ENCODE results near the gene NDUFB7.
"Not testable (repeated sequence)": the region's sequence is repeated elsewhere in the genome, so short reads cannot be mapped to it uniquely, and the experiment has no call there.

The NDUFB7 gene

GRCh38 chr19:14599548-14600147, 27.8 kb upstream of the NDUFB7 start:
- Histone ChIP-seq H3K4me3 (ENCODE audit: low read depth, low read length) (no peak overlapping the region), H3K27me3 (ENCODE audit: insufficient read depth, low read length) (no peaks in the 10 kb centered on the region), H3K36me3 (ENCODE audit: insufficient read depth, low read length) (no peaks in the 10 kb centered on the region), H3K27ac (ENCODE audit: low read depth, low read length) (no peak overlapping the region), H3K4me1 (ENCODE audit: control insufficient read depth, insufficient read depth, low read length, unreplicated experiment) (no peaks in the 10 kb centered on the region), H2AFZ (ENCODE audit: low read length, unreplicated experiment) (no peak overlapping the region), H3K79me2 (ENCODE audit: control insufficient read depth, insufficient read depth, low read length, unreplicated experiment) (no peaks in the 10 kb centered on the region)

- no peaks in the 10 kb centered on the region for H3K27me3 ChIP-seq (ENCODE audit: insufficient read depth, low read length)
- no peaks in the 10 kb centered on the region for H3K36me3 ChIP-seq (ENCODE audit: insufficient read depth, low read length)
- H3K27ac ChIP-seq (ENCODE audit: low read depth, low read length) = no peak overlapping the region
Observed at GRCh38 chr19:14595558-14595957, 23.7 kb upstream of the NDUFB7 start.

GRCh38 chr19:14589433-14589832, 17.6 kb upstream of the NDUFB7 start:
- not testable (repeated sequence) for H3K79me2 ChIP-seq (ENCODE audit: control insufficient read depth, insufficient read depth, low read length, unreplicated experiment); H3K4me1 ChIP-seq (ENCODE audit: control insufficient read depth, insufficient read depth, low read length, unreplicated experiment); H3K27me3 ChIP-seq (ENCODE audit: insufficient read depth, low read length); H2AFZ ChIP-seq (ENCODE audit: low read length, unreplicated experiment); H3K4me3 ChIP-seq (ENCODE audit: low read depth, low read length); H3K27ac ChIP-seq (ENCODE audit: low read depth, low read length); H3K36me3 ChIP-seq (ENCODE audit: insufficient read depth, low read length)

More at GRCh38 chr19:14595558-14595957, 23.7 kb upstream of the NDUFB7 start:
- no peaks in the 10 kb centered on the region for H3K79me2 ChIP-seq (ENCODE audit: control insufficient read depth, insufficient read depth, low read length, unreplicated experiment)
- no peak overlapping the region for H2AFZ ChIP-seq (ENCODE audit: low read length, unreplicated experiment)
- H3K4me1 ChIP-seq (ENCODE audit: control insufficient read depth, insufficient read depth, low read length, unreplicated experiment) = no peaks in the 10 kb centered on the region
- no peak overlapping the region for H3K4me3 ChIP-seq (ENCODE audit: low read depth, low read length)

GRCh38 chr19:14585187-14585586, 13.3 kb upstream of the NDUFB7 start:
- not testable (repeated sequence) for H2AFZ ChIP-seq (ENCODE audit: low read length, unreplicated experiment); H3K79me2 ChIP-seq (ENCODE audit: control insufficient read depth, insufficient read depth, low read length, unreplicated experiment); H3K27me3 ChIP-seq (ENCODE audit: insufficient read depth, low read length); H3K36me3 ChIP-seq (ENCODE audit: insufficient read depth, low read length); H3K4me3 ChIP-seq (ENCODE audit: low read depth, low read length); H3K4me1 ChIP-seq (ENCODE audit: control insufficient read depth, insufficient read depth, low read length, unreplicated experiment); H3K27ac ChIP-seq (ENCODE audit: low read depth, low read length)

GRCh38 chr19:14584372-14584771, 12.5 kb upstream of the NDUFB7 start:
- H3K27ac ChIP-seq (ENCODE audit: low read depth, low read length); H2AFZ ChIP-seq (ENCODE audit: low read length, unreplicated experiment); H3K4me3 ChIP-seq (ENCODE audit: low read depth, low read length); H3K79me2 ChIP-seq (ENCODE audit: control insufficient read depth, insufficient read depth, low read length, unreplicated experiment); H3K27me3 ChIP-seq (ENCODE audit: insufficient read depth, low read length); H3K36me3 ChIP-seq (ENCODE audit: insufficient read depth, low read length); H3K4me1 ChIP-seq (ENCODE audit: control insufficient read depth, insufficient read depth, low read length, unreplicated experiment): not testable (repeated sequence)

- no peak within 1 kb of the TSS for H3K27ac ChIP-seq (ENCODE audit: low read depth, low read length)
Observed at GRCh38 chr19:14582894-14583340, 11.1 kb upstream of the NDUFB7 start, which contains the start of gene CLEC17A. TSS of gene CLEC17A (plus strand) at chr19:14583084. CDS start at chr19:14583161, 77 bp downstream.

GRCh38 chr19:14580623-14581237, 8.9 kb upstream of the NDUFB7 start:
- Histone ChIP-seq H3K4me3 (ENCODE audit: low read depth, low read length) (no peak overlapping the region), H3K27ac (ENCODE audit: low read depth, low read length) (no peak overlapping the region), H3K36me3 (ENCODE audit: insufficient read depth, low read length) (no peaks in the 10 kb centered on the region), H3K4me1 (ENCODE audit: control insufficient read depth, insufficient read depth, low read length, unreplicated experiment) (no peaks in the 10 kb centered on the region), H3K27me3 (ENCODE audit: insufficient read depth, low read length) (no peaks in the 10 kb centered on the region), H3K79me2 (ENCODE audit: control insufficient read depth, insufficient read depth, low read length, unreplicated experiment) (no peaks in the 10 kb centered on the region), H2AFZ (ENCODE audit: low read length, unreplicated experiment) (no peak overlapping the region)

More at GRCh38 chr19:14582894-14583340, 11.1 kb upstream of the NDUFB7 start, which contains the start of gene CLEC17A:
- Histone ChIP-seq H3K36me3 (ENCODE audit: insufficient read depth, low read length) (no peaks in the 10 kb centered on the region), H3K79me2 (ENCODE audit: control insufficient read depth, insufficient read depth, low read length, unreplicated experiment) (no peaks in the 10 kb centered on the region), H3K4me1 (ENCODE audit: control insufficient read depth, insufficient read depth, low read length, unreplicated experiment) (no peaks in the 10 kb centered on the region), H3K27me3 (ENCODE audit: insufficient read depth, low read length) (no peaks in the 10 kb centered on the region), H3K4me3 (ENCODE audit: low read depth, low read length) (no peak within 1 kb of the TSS), H2AFZ (ENCODE audit: low read length, unreplicated experiment) (no peak within 1 kb of the TSS)

GRCh38 chr19:14577885-14578427, 6.1 kb upstream of the NDUFB7 start:
- Histone ChIP-seq H3K4me3 (ENCODE audit: low read depth, low read length) (no peak overlapping the region), H2AFZ (ENCODE audit: low read length, unreplicated experiment) (no peak overlapping the region), H3K4me1 (ENCODE audit: control insufficient read depth, insufficient read depth, low read length, unreplicated experiment) (peaks cover 4% of the 10 kb centered on the region), H3K36me3 (ENCODE audit: insufficient read depth, low read length) (no peaks in the 10 kb centered on the region), H3K79me2 (ENCODE audit: control insufficient read depth, insufficient read depth, low read length, unreplicated experiment) (no peaks in the 10 kb centered on the region), H3K27ac (ENCODE audit: low read depth, low read length) (no peak overlapping the region), H3K27me3 (ENCODE audit: insufficient read depth, low read length) (no peaks in the 10 kb centered on the region)

- H2AFZ ChIP-seq (ENCODE audit: low read length, unreplicated experiment) = no peak overlapping the region
- H3K27ac ChIP-seq (ENCODE audit: low read depth, low read length) = no peak overlapping the region
- no peaks in the 10 kb centered on the region for H3K79me2 ChIP-seq (ENCODE audit: control insufficient read depth, insufficient read depth, low read length, unreplicated experiment)
- no peak overlapping the region for H3K4me3 ChIP-seq (ENCODE audit: low read depth, low read length)
- no peaks in the 10 kb centered on the region for H3K36me3 ChIP-seq (ENCODE audit: insufficient read depth, low read length)
- H3K27me3 ChIP-seq (ENCODE audit: insufficient read depth, low read length) = no peaks in the 10 kb centered on the region
- peaks cover 4% of the 10 kb centered on the region for H3K4me1 ChIP-seq (ENCODE audit: control insufficient read depth, insufficient read depth, low read length, unreplicated experiment)
Observed at GRCh38 chr19:14577264-14577663, 5.4 kb upstream of the NDUFB7 start.

- Histone ChIP-seq H3K36me3 (ENCODE audit: insufficient read depth, low read length) (no peaks in the 10 kb centered on the region), H3K27me3 (ENCODE audit: insufficient read depth, low read length) (no peaks in the 10 kb centered on the region), H2AFZ (ENCODE audit: low read length, unreplicated experiment) (no peak overlapping the region), H3K79me2 (ENCODE audit: control insufficient read depth, insufficient read depth, low read length, unreplicated experiment) (peaks cover 4% of the 10 kb centered on the region), H3K4me1 (ENCODE audit: control insufficient read depth, insufficient read depth, low read length, unreplicated experiment) (peaks cover 4% of the 10 kb centered on the region), H3K27ac (ENCODE audit: low read depth, low read length) (no peak overlapping the region), H3K4me3 (ENCODE audit: low read depth, low read length) (no peak overlapping the region)
Observed at GRCh38 chr19:14576363-14576762, 4.5 kb upstream of the NDUFB7 start.

GRCh38 chr19:14575428-14575980, 3.6 kb upstream of the NDUFB7 start:
- H3K4me1 ChIP-seq (ENCODE audit: control insufficient read depth, insufficient read depth, low read length, unreplicated experiment) = peaks cover 4% of the 10 kb centered on the region
- H3K27ac ChIP-seq (ENCODE audit: low read depth, low read length) = no peak overlapping the region
- H3K36me3 ChIP-seq (ENCODE audit: insufficient read depth, low read length) = no peaks in the 10 kb centered on the region
- peaks cover 13% of the 10 kb centered on the region for H3K79me2 ChIP-seq (ENCODE audit: control insufficient read depth, insufficient read depth, low read length, unreplicated experiment)
- H3K4me3 ChIP-seq (ENCODE audit: low read depth, low read length) = no peak overlapping the region
- H3K27me3 ChIP-seq (ENCODE audit: insufficient read depth, low read length) = no peaks in the 10 kb centered on the region
- no peak overlapping the region for H2AFZ ChIP-seq (ENCODE audit: low read length, unreplicated experiment)
